HEK293 (cell line): ENCODE measurements around the gene GALNT13.

Source experiments
- CTCF ChIA-PET: fragments of 350-600 bp; formaldehyde crosslinking; extraction: SDS; loops from one replicate; lab custom pipeline; 2021; ENCODE audit warnings: antibody characterized with exemption; lab: Yijun Ruan, JAX
- POLR2A ChIA-PET: fragments of 300-600 bp; formaldehyde crosslinking; extraction: SDS; loops from one replicate; lab custom pipeline; 2020; ENCODE audit warnings: antibody characterized with exemption, inconsistent platforms; lab: Yijun Ruan, JAX
- H3K27ac ChIP-seq: fragments of 200-500 bp; sonication (Bioruptor generic); 2 replicates; pipeline ENCODE4 v1.5.1; 2014; ENCODE audit warnings: low read depth, low read length, control low read depth, inconsistent platforms; ENCODE audit errors: extremely low read depth
- H3K36me3 ChIP-seq, 2 experiments: fragments of 200-500 bp in 1 of 2; sonication (Bioruptor generic) in 1 of 2; 1 replicate in 1 of 2; 2 replicates in 1 of 2; pipeline ENCODE4 v1.5.1; 2014 to 2017; ENCODE audit warnings: inconsistent platforms in 2 of 2, low read length in 2 of 2; ENCODE audit not compliant: control insufficient read depth in 2 of 2, insufficient read depth in 1 of 2
- H3K4me1 ChIP-seq: fragments of 200-500 bp; sonication (Bioruptor generic); 2 replicates; pipeline ENCODE4 v1.5.1; 2014; ENCODE audit warnings: mild to moderate bottlenecking, low read length, inconsistent platforms; ENCODE audit not compliant: control insufficient read depth, insufficient read depth
- H3K4me3 ChIP-seq: 2 replicates; pipeline ENCODE4 v1.5.1; 2011; ENCODE audit warnings: low read depth, mild to moderate bottlenecking, control low read depth, low read length, moderate library complexity
- H3K9me3 ChIP-seq: fragments of 200-500 bp; sonication (Bioruptor generic); 2 replicates; pipeline ENCODE4 v1.5.1; 2014; ENCODE audit warnings: low read depth, low read length, inconsistent platforms; ENCODE audit not compliant: control insufficient read depth, insufficient read depth
- BCL11A ChIP-seq: fragments of 450-650 bp; formaldehyde crosslinking; IDR thresholded peaks from 2 replicates; pipeline ENCODE4 v1.5.1; 2016; ENCODE audit warnings: low read depth, missing biosample characterization, missing genetic modification characterization
- GFI1B ChIP-seq: fragments of 450-650 bp; formaldehyde crosslinking; IDR thresholded peaks from 2 replicates; pipeline ENCODE4 v1.5.1; 2016; ENCODE audit warnings: missing biosample characterization, missing genetic modification characterization
- ZEB2 ChIP-seq: fragments of 450-650 bp; formaldehyde crosslinking; IDR thresholded peaks from 2 replicates; pipeline ENCODE4 v1.5.1; 2016; ENCODE audit warnings: missing biosample characterization, missing genetic modification characterization
- ZFHX2 ChIP-seq: fragments of 450-650 bp; formaldehyde crosslinking; conservative IDR thresholded peaks from 2 replicates; pipeline ENCODE4 v1.5.1; 2016; ENCODE audit warnings: missing biosample characterization, missing genetic modification characterization
- ZNF138 ChIP-seq: fragments of 450-650 bp; formaldehyde crosslinking; IDR thresholded peaks from 2 replicates; pipeline ENCODE4 v1.5.1; 2016; ENCODE audit warnings: missing biosample characterization, missing genetic modification characterization, borderline replicate concordance
- ZNF214 ChIP-seq: fragments of 450-650 bp; formaldehyde crosslinking; IDR thresholded peaks from 2 replicates; pipeline ENCODE4 v1.5.1; 2017; ENCODE audit warnings: missing biosample characterization, mild to moderate bottlenecking, missing genetic modification characterization, borderline replicate concordance
- ZNF354C ChIP-seq: fragments of 450-650 bp; formaldehyde crosslinking; IDR thresholded peaks from 2 replicates; pipeline ENCODE4 v1.5.1; 2016; ENCODE audit warnings: missing biosample characterization, missing genetic modification characterization, low read depth, borderline replicate concordance
- ZNF530 ChIP-seq: fragments of 450-650 bp; formaldehyde crosslinking; IDR thresholded peaks from 2 replicates; pipeline ENCODE4 v1.5.1; 2016; ENCODE audit warnings: low read depth, missing biosample characterization, missing genetic modification characterization
- ZNF629 ChIP-seq: fragments of 450-650 bp; formaldehyde crosslinking; IDR thresholded peaks from 2 replicates; pipeline ENCODE4 v1.5.1; 2017; ENCODE audit warnings: missing biosample characterization, missing genetic modification characterization
- ZNF654 ChIP-seq: fragments of 450-650 bp; formaldehyde crosslinking; IDR thresholded peaks from 2 replicates; pipeline ENCODE4 v1.5.1; 2016; ENCODE audit warnings: low read depth, missing biosample characterization, missing genetic modification characterization
- ZNF670 ChIP-seq: fragments of 450-650 bp; formaldehyde crosslinking; IDR thresholded peaks from 2 replicates; pipeline ENCODE4 v1.5.1; 2016; ENCODE audit warnings: missing biosample characterization, missing genetic modification characterization, low read depth
- ZNF830 ChIP-seq: fragments of 450-650 bp; IDR thresholded peaks from 2 replicates; pipeline ENCODE4 v1.5.0; 2018; ENCODE audit warnings: missing biosample characterization, missing genetic modification characterization, low read depth, mild to moderate bottlenecking, moderate library complexity
- TF ChIP-seq, protein P1 (sequence below): fragments of 450-650 bp; formaldehyde crosslinking; IDR thresholded peaks from 2 replicates; pipeline ENCODE4; 2016; ENCODE audit warnings: missing biosample characterization, missing genetic modification characterization
- TF ChIP-seq, protein P2 (sequence below): fragments of 450-650 bp; formaldehyde crosslinking; conservative IDR thresholded peaks from 2 replicates; pipeline ENCODE4 v1.5.1; 2016; ENCODE audit warnings: low read depth, missing biosample characterization, missing genetic modification characterization
- TF ChIP-seq, protein P3 (sequence below): fragments of 450-650 bp; formaldehyde crosslinking; IDR thresholded peaks from 2 replicates; pipeline ENCODE4 v1.5.1; 2016; ENCODE audit warnings: missing biosample characterization, missing genetic modification characterization, borderline replicate concordance

The GALNT13 gene

DNA sequence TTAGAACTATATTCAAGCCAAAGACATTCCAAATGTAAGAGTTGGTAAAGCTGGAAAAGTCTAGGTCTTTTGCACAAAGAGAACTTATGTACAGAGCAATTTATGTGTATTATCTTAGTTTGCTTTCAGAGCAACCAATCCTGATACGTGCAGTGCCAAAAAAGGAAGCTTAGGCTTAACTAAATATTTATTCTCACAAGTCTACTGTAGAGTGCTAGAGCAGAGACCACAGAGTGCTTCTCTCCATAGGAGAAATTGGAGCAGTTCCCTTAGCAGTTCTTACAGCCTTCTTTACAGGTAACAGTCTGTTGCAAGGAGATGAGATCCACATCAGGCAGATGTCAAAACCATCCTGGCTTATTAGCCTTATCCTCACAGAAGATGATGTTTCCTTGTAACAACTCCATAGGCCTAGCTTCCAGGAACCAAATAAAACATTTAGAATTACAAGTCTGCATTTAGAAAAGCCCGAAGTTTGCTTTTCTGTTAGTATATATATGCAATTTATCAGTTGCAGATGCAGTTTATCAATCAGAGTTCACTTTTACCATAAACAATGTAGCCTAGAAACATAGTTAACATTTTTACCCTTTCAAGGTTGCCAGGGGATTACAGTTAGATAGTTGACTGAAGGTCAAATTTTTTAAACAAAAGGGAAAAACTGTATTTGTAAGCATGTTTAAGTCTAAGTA, 576.2 kb downstream of the GALNT13 start:
- Histone ChIP-seq H3K36me3 (no peaks in the 10 kb centered on the region), H3K4me1 (peaks cover 11% of the 10 kb centered on the region), H3K9me3 (no peaks in the 10 kb centered on the region), H3K4me3 (no peak overlapping the region), H3K27ac (no peak overlapping the region)
- ChIA-PET CTCF (interaction anchor here (0.6 kb wide), 1 partner anchor 10 kb away, joined by 6 read pairs; no protein-coding TSS in a partner anchor), POLR2A (no interaction called here)
- TF ChIP-seq, protein P1, sequence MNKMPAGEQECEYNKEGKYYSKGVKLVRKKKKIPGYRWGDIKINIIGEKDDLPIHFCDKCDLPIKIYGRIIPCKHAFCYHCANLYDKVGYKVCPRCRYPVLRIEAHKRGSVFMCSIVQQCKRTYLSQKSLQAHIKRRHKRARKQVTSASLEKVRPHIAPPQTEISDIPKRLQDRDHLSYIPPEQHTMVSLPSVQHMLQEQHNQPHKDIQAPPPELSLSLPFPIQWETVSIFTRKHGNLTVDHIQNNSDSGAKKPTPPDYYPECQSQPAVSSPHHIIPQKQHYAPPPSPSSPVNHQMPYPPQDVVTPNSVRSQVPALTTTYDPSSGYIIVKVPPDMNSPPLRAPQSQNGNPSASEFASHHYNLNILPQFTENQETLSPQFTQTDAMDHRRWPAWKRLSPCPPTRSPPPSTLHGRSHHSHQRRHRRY (tag by site-specific recombination) = no peak
- TF ChIP-seq ZNF354C (tag by site-specific recombination) = no peak
- TF ChIP-seq ZNF629 = no peak
- TF ChIP-seq ZFHX2 (tag by site-specific recombination) = no peak
- TF ChIP-seq ZNF830 (tag by site-specific recombination) = no peak
- no peak for TF ChIP-seq BCL11A
- no peak for TF ChIP-seq ZNF654 (tag by site-specific recombination)
- TF ChIP-seq, protein P2, sequence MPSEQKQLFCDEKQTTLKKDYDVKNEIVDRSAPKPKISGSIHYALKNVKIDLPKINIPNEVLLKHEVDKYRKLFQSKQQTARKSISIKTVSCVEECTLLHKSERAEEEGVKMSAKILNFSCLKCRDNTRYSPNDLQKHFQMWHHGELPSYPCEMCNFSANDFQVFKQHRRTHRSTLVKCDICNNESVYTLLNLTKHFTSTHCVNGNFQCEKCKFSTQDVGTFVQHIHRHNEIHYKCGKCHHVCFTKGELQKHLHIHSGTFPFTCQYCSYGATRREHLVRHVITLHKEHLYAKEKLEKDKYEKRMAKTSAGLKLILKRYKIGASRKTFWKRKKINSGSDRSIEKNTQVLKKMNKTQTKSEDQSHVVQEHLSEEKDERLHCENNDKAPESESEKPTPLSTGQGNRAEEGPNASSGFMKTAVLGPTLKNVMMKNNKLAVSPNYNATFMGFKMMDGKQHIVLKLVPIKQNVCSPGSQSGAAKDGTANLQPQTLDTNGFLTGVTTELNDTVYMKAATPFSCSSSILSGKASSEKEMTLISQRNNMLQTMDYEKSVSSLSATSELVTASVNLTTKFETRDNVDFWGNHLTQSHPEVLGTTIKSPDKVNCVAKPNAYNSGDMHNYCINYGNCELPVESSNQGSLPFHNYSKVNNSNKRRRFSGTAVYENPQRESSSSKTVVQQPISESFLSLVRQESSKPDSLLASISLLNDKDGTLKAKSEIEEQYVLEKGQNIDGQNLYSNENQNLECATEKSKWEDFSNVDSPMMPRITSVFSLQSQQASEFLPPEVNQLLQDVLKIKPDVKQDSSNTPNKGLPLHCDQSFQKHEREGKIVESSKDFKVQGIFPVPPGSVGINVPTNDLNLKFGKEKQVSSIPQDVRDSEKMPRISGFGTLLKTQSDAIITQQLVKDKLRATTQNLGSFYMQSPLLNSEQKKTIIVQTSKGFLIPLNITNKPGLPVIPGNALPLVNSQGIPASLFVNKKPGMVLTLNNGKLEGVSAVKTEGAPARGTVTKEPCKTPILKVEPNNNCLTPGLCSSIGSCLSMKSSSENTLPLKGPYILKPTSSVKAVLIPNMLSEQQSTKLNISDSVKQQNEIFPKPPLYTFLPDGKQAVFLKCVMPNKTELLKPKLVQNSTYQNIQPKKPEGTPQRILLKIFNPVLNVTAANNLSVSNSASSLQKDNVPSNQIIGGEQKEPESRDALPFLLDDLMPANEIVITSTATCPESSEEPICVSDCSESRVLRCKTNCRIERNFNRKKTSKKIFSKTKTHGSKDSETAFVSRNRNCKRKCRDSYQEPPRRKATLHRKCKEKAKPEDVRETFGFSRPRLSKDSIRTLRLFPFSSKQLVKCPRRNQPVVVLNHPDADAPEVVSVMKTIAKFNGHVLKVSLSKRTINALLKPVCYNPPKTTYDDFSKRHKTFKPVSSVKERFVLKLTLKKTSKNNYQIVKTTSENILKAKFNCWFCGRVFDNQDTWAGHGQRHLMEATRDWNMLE (tag by site-specific recombination) = no peak
- TF ChIP-seq ZNF530 (tag by site-specific recombination) = no peak
- TF ChIP-seq, protein P3, sequence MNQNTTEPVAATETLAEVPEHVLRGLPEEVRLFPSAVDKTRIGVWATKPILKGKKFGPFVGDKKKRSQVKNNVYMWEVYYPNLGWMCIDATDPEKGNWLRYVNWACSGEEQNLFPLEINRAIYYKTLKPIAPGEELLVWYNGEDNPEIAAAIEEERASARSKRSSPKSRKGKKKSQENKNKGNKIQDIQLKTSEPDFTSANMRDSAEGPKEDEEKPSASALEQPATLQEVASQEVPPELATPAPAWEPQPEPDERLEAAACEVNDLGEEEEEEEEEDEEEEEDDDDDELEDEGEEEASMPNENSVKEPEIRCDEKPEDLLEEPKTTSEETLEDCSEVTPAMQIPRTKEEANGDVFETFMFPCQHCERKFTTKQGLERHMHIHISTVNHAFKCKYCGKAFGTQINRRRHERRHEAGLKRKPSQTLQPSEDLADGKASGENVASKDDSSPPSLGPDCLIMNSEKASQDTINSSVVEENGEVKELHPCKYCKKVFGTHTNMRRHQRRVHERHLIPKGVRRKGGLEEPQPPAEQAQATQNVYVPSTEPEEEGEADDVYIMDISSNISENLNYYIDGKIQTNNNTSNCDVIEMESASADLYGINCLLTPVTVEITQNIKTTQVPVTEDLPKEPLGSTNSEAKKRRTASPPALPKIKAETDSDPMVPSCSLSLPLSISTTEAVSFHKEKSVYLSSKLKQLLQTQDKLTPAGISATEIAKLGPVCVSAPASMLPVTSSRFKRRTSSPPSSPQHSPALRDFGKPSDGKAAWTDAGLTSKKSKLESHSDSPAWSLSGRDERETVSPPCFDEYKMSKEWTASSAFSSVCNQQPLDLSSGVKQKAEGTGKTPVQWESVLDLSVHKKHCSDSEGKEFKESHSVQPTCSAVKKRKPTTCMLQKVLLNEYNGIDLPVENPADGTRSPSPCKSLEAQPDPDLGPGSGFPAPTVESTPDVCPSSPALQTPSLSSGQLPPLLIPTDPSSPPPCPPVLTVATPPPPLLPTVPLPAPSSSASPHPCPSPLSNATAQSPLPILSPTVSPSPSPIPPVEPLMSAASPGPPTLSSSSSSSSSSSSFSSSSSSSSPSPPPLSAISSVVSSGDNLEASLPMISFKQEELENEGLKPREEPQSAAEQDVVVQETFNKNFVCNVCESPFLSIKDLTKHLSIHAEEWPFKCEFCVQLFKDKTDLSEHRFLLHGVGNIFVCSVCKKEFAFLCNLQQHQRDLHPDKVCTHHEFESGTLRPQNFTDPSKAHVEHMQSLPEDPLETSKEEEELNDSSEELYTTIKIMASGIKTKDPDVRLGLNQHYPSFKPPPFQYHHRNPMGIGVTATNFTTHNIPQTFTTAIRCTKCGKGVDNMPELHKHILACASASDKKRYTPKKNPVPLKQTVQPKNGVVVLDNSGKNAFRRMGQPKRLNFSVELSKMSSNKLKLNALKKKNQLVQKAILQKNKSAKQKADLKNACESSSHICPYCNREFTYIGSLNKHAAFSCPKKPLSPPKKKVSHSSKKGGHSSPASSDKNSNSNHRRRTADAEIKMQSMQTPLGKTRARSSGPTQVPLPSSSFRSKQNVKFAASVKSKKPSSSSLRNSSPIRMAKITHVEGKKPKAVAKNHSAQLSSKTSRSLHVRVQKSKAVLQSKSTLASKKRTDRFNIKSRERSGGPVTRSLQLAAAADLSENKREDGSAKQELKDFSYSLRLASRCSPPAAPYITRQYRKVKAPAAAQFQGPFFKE (tag by site-specific recombination) = no peak
- TF ChIP-seq GFI1B (tag by site-specific recombination) = no peak
- TF ChIP-seq ZEB2 (tag by site-specific recombination) = no peak
- no peak for TF ChIP-seq ZNF670 (tag by site-specific recombination)
- TF ChIP-seq ZNF138 = no peak
- no peak for TF ChIP-seq ZNF214
